ENCODE measurements around the gene ETS2.

The ETS2 gene

DNA sequence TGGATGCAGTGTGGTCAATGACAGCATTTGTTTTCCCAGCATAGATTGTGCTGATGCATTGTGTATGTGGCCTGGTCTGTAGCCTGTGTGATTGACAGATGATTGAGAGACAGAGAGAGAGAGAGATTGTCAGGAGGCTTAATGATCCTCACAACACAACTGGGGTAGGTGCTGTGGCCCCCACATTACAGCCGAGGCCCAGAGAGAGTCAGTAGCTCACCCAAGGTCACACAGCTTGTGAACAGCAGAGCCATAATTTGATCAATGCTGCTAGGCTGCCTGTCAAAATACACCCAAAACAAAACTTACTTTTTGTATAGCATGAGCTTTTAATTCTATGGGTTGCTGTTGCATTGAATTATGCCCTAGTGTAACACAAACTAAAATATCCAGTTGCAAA lies 20.2 kb upstream of the ETS2 start:
- Histone ChIP-seq H3F3A (ENCODE audit: insufficient read depth) (no peaks in the 10 kb centered on the region), H2AFZ (ENCODE audit: low read depth, low read length, severe bottlenecking) (no peak overlapping the region), H4K20me1 (ENCODE audit: low read depth, low read length) (no peaks in the 10 kb centered on the region), H3K9me3 (ENCODE audit: insufficient read depth, low read length) (peaks cover 6% of the 10 kb centered on the region; the same call in 1 of the 2 replicates), H3K36me3 (ENCODE audit: low read length) (no peaks in the 10 kb centered on the region; the same call in 1 of the 2 replicates), H3K27ac (ENCODE audit: low read depth, low read length) (no peak overlapping the region), H3K79me2 (ENCODE audit: insufficient read depth, low read length) (no peaks in the 10 kb centered on the region), H3K9ac (ENCODE audit: low read length) (no peak overlapping the region), H3K4me2 (ENCODE audit: low read depth, low read length, poor library complexity, severe bottlenecking) (no peak overlapping the region), H3K4me3 (ENCODE audit: insufficient read depth, low read length, poor library complexity, severe bottlenecking) (no peak overlapping the region), H3K27me3 (ENCODE audit: low read length) (no peaks in the 10 kb centered on the region), H3K9me2 (replicated peaks; ENCODE audit: insufficient read depth, low read length) (no peaks in the 10 kb centered on the region)
- no peak for TF ChIP-seq EZH2phosphoT487 (conservative IDR thresholded peaks at IDR 0.05; ENCODE audit: low read length)
- TF ChIP-seq, protein P1, sequence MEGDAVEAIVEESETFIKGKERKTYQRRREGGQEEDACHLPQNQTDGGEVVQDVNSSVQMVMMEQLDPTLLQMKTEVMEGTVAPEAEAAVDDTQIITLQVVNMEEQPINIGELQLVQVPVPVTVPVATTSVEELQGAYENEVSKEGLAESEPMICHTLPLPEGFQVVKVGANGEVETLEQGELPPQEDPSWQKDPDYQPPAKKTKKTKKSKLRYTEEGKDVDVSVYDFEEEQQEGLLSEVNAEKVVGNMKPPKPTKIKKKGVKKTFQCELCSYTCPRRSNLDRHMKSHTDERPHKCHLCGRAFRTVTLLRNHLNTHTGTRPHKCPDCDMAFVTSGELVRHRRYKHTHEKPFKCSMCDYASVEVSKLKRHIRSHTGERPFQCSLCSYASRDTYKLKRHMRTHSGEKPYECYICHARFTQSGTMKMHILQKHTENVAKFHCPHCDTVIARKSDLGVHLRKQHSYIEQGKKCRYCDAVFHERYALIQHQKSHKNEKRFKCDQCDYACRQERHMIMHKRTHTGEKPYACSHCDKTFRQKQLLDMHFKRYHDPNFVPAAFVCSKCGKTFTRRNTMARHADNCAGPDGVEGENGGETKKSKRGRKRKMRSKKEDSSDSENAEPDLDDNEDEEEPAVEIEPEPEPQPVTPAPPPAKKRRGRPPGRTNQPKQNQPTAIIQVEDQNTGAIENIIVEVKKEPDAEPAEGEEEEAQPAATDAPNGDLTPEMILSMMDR (IDR thresholded peaks at IDR 0.05; ENCODE audit: insufficient read depth, low read length, poor library complexity, severe bottlenecking) = no peak

DNA sequence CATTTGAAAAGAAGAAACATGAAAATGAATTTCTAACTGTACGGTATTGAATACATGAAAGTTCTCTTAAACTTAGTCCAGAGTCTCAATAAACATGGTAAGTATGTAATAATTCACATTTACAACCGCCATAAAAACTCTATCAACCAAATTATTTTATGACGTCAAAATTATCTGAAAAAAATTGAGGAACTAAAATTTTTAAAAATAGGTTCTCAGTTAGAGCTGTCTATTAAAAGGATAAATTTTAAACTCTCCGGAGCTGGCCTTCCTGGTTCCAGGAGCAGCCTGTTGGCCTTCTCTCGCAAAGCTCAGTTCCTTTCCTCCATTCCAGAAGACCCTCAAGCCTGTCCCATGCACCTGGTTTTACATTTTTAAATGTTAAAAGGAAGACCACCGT lies 18.7 kb upstream of the ETS2 start:
- H2AFZ ChIP-seq (ENCODE audit: low read depth, low read length, severe bottlenecking) = no peak overlapping the region
- no peaks in the 10 kb centered on the region for H4K20me1 ChIP-seq (ENCODE audit: low read depth, low read length)
- TF ChIP-seq, protein P1 (IDR thresholded peaks at IDR 0.05; ENCODE audit: insufficient read depth, low read length, poor library complexity, severe bottlenecking) = no peak
- TF ChIP-seq EZH2phosphoT487 (conservative IDR thresholded peaks at IDR 0.05; ENCODE audit: low read length) = no peak
- H3K4me3 ChIP-seq (ENCODE audit: insufficient read depth, low read length, poor library complexity, severe bottlenecking) = no peak overlapping the region
- H3K4me2 ChIP-seq (ENCODE audit: low read depth, low read length, poor library complexity, severe bottlenecking) = no peak overlapping the region
- no peak overlapping the region for H3K9ac ChIP-seq (ENCODE audit: low read length)
- peaks cover 6% of the 10 kb centered on the region; the same call in 1 of the 2 replicates for H3K9me3 ChIP-seq (ENCODE audit: insufficient read depth, low read length)
- H3K27ac ChIP-seq (ENCODE audit: low read depth, low read length) = no peak overlapping the region
- no peaks in the 10 kb centered on the region; the same call in 1 of the 2 replicates for H3K36me3 ChIP-seq (ENCODE audit: low read length)
- H3K9me2 ChIP-seq (replicated peaks; ENCODE audit: insufficient read depth, low read length) = no peaks in the 10 kb centered on the region
- H3K27me3 ChIP-seq (ENCODE audit: low read length) = no peaks in the 10 kb centered on the region
- H3F3A ChIP-seq (ENCODE audit: insufficient read depth) = no peaks in the 10 kb centered on the region
- no peaks in the 10 kb centered on the region for H3K79me2 ChIP-seq (ENCODE audit: insufficient read depth, low read length)

DNA sequence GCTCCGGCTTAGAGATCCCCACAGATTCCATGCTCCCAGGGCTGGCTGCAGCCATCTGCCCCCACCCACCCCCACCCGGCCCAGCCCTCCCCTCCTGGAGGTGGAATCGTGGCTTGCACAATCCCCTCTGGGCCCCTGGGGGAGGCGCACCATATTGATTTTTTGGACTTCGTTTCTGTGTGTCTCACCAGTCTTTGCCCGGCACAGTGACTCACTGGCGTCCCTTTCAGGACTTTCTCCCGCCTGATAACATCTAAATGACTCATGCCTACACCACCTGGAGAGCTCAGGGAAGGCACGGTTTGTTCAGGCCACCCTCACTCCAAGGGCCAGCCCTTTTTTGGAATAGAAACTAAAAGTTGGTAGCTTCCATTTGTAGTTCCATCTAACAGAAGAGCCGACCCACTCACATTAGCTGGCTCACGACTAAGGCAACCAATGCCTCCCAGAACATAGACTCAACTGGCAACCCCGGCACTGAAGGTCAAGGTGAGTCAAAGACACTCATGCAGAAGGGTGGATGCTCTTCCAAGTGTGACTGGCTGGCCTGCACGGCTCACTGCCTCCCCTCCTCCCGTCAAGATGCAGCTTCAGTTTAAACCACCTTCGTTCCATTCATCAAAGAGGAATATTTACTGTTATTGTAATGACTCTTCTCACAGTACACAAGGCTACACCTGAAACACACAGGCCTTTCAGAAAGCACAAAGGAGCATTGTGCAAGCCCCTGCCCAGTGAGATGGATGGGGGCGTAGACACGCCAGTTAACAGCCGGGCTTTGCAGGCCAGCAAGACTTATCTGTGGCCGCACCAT lies 18.1 kb upstream of the ETS2 start:
- peaks cover 6% of the 10 kb centered on the region; the same call in 1 of the 2 replicates for H3K9me3 ChIP-seq (ENCODE audit: insufficient read depth, low read length)
- no peak overlapping the region for H3K4me2 ChIP-seq (ENCODE audit: low read depth, low read length, poor library complexity, severe bottlenecking)
- no peak overlapping the region for H3K4me3 ChIP-seq (ENCODE audit: insufficient read depth, low read length, poor library complexity, severe bottlenecking)
- TF ChIP-seq, protein P1 (IDR thresholded peaks at IDR 0.05; ENCODE audit: insufficient read depth, low read length, poor library complexity, severe bottlenecking) = no peak
- no peak for TF ChIP-seq EZH2phosphoT487 (conservative IDR thresholded peaks at IDR 0.05; ENCODE audit: low read length)
- H4K20me1 ChIP-seq (ENCODE audit: low read depth, low read length) = no peaks in the 10 kb centered on the region
- no peak overlapping the region for H3K27ac ChIP-seq (ENCODE audit: low read depth, low read length)
- no peak overlapping the region for H2AFZ ChIP-seq (ENCODE audit: low read depth, low read length, severe bottlenecking)
- H3F3A ChIP-seq (ENCODE audit: insufficient read depth) = no peaks in the 10 kb centered on the region
- H3K79me2 ChIP-seq (ENCODE audit: insufficient read depth, low read length) = no peaks in the 10 kb centered on the region
- H3K9ac ChIP-seq (ENCODE audit: low read length) = no peak overlapping the region
- H3K27me3 ChIP-seq (ENCODE audit: low read length) = no peaks in the 10 kb centered on the region
- H3K36me3 ChIP-seq (ENCODE audit: low read length) = no peaks in the 10 kb centered on the region; the same call in 1 of the 2 replicates
- H3K9me2 ChIP-seq (replicated peaks; ENCODE audit: insufficient read depth, low read length) = no peaks in the 10 kb centered on the region
